Psoas muscle (tissue), 8 donors: ENCODE measurements around the gene GRM5. TPM values are rescaled to one million over a fixed set of nuclear protein-coding genes. Genes with fewer than 3 reads are reported as not detected.
"Not testable (repeated sequence)": the region's sequence is repeated elsewhere in the genome, so short reads cannot be mapped to it uniquely, and the experiment has no call there.

Experiments
- ATAC-seq, 4 donors: fragments of 200-7000 bp; cut with Tn5 transposase; one replicate each; pipeline ENCODE4 v1.9.1; 2020; ENCODE audit warnings: moderate library complexity in 3 of 4, mild to moderate bottlenecking in 2 of 4
- DNase-seq, 2 donors: peaks; one replicate each; pipeline ENCODE4 v3.0.0-alpha.2; 2020
- H3K27ac ChIP-seq: fragments of 200-600 bp; one replicate; pipeline ENCODE4 v1.8.0; 2022
- H3K27me3 ChIP-seq, 3 donors: fragments of 200-600 bp in 1 of 3; one replicate each; pipeline versions ENCODE4 v1.6.1 to v1.8.0; 2013 to 2022; ENCODE audit warnings: low read length in 2 of 3, mild to moderate bottlenecking in 2 of 3, moderate library complexity in 1 of 3; ENCODE audit not compliant: insufficient read depth in 3 of 3
- H3K36me3 ChIP-seq, 2 donors: fragments of 200-600 bp in 1 of 2; one replicate each; pipeline versions ENCODE4 v1.6.1 to v1.8.0; 2013 to 2022; ENCODE audit warnings: low read depth in 1 of 2, mild to moderate bottlenecking in 1 of 2, moderate library complexity in 1 of 2; ENCODE audit not compliant: insufficient read depth in 1 of 2
- H3K4me1 ChIP-seq: fragments of 200-600 bp; one replicate; pipeline ENCODE4 v1.8.0; 2022
- H3K4me3 ChIP-seq: fragments of 200-600 bp; one replicate; pipeline ENCODE4 v1.8.0; 2022; ENCODE audit warnings: mild to moderate bottlenecking
- H3K9me3 ChIP-seq: fragments of 200-600 bp; one replicate; pipeline ENCODE4 v1.8.0; 2022
- WGBS, 3 donors: extraction: QIAGEN DNeasy Blood & Tissue Kit; methylation state at CpG; one replicate each; pipeline versions ENCODE4 v1.1.6 to v1.1.7; 2013; 5-methylcytosine and 5-hydroxymethylcytosine counted together
- intact Hi-C, 2 donors: fragments of 100-400 bp; cut with DNase I; formaldehyde crosslinking; loops; one replicate each; pipeline versions ENCODE4 v1.11.0 to v1.14.2; 2022
- polyA plus RNA-seq, 3 donors: library from polyadenylated mRNA; stranded (reverse); fragments of 200-250 nt; gene quantifications; one replicate each; pipeline ENCODE4 v1.2.3, GENCODE V29; 2013
- total RNA-seq, 4 donors: library from RNA; stranded (reverse); fragmentation: NEBNext Ultra II Directional in 2 of 4; extraction: Animal tissue kit (Norgen Biotek cat#: 25700) in 2 of 4; gene quantifications; one replicate each; pipeline versions ENCODE4 v1.2.1 to v1.2.4, GENCODE V29; 2021 to 2023
- TF ChIP-seq, protein P1 (sequence below): fragments of 200-600 bp; IDR thresholded peaks from one replicate; pipeline ENCODE4 v1.8.0; 2022; ENCODE audit warnings: antibody characterized with exemption
- donor health status: healthy with polysubstance abuse.
- donor health status: DM: no; HTN: no; CAD: no; lungs with moderate emphysema.
- donor health status: Bipolar disorder and iron deficiency.
- donor health status: healthy.
- donor health status: DM: yes; HTN: yes; CAD: no.
- donor health status: DM: no; HTN: no; CAD: no.
- donor health status: DM: no; HTN: no; CAD: no.
- donor health status: DM: yes; HTN: yes; CAD: no.

The GRM5 gene
- total and polyA plus RNA-seq, 7 donors, result under 0.01 TPM; not detected in 6

- ATAC-seq (no peak), DNase-seq (no peak)
- no peaks in the 10 kb centered on the region for H3K9me3 ChIP-seq
- H3K27me3 ChIP-seq, result no peaks in the 10 kb centered on the region
- 27 to 40% (median 39%) methylated on average over 2 of the region's 2 CpGs for WGBS, 3 donors
- H3K27ac ChIP-seq, result no peak overlapping the region
- TF ChIP-seq, protein P1, sequence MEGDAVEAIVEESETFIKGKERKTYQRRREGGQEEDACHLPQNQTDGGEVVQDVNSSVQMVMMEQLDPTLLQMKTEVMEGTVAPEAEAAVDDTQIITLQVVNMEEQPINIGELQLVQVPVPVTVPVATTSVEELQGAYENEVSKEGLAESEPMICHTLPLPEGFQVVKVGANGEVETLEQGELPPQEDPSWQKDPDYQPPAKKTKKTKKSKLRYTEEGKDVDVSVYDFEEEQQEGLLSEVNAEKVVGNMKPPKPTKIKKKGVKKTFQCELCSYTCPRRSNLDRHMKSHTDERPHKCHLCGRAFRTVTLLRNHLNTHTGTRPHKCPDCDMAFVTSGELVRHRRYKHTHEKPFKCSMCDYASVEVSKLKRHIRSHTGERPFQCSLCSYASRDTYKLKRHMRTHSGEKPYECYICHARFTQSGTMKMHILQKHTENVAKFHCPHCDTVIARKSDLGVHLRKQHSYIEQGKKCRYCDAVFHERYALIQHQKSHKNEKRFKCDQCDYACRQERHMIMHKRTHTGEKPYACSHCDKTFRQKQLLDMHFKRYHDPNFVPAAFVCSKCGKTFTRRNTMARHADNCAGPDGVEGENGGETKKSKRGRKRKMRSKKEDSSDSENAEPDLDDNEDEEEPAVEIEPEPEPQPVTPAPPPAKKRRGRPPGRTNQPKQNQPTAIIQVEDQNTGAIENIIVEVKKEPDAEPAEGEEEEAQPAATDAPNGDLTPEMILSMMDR, result no peak
- intact Hi-C loops, result no loop called here
- H3K4me1 ChIP-seq, result no peaks in the 10 kb centered on the region
- no peaks in the 10 kb centered on the region for H3K36me3 ChIP-seq
- H3K4me3 ChIP-seq, result no peak overlapping the region
Observed at GRCh38 chr11:89021339-89021738, 44.4 kb downstream of the GRM5 start.

GRCh38 chr11:89019827-89020547 is 45.8 kb downstream of the GRM5 start:
- H3K4me3 ChIP-seq, H3K9me3 ChIP-seq, H3K27me3 ChIP-seq, DNase-seq, H3K4me1 ChIP-seq, H3K27ac ChIP-seq, H3K36me3 ChIP-seq, intact Hi-C loops, ATAC-seq: not testable (repeated sequence)

DNA sequence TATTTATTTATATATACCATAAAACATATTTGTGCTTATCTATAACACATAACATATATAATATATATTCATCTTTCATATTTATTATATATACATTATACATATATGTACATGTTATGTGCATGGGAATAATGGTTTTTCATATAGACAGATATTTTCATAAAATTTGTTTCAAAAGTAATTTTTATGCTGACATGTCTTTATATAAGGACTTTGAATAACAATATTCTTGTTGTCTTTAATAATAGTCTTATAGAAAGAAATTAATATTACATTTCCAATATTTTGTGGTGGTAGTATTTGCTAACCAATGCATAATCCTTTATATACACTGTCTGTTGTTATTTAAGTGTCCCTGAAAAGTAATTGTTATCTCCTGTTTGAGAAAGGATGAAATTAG is 49.6 kb downstream of the GRM5 start:
- ATAC-seq (no peak), DNase-seq (no peak)
- TF ChIP-seq, protein P1, result no peak
- H3K4me3 ChIP-seq, result no peak overlapping the region
- H3K4me1 ChIP-seq, result no peaks in the 10 kb centered on the region
- no peaks in the 10 kb centered on the region for H3K9me3 ChIP-seq
- H3K27ac ChIP-seq, result no peak overlapping the region
- intact Hi-C loops, result no loop called here
- H3K27me3 ChIP-seq, result no peaks in the 10 kb centered on the region
- H3K36me3 ChIP-seq, result no peaks in the 10 kb centered on the region

- Histone ChIP-seq H3K4me1 (no peaks in the 10 kb centered on the region), H3K27me3 (no peaks in the 10 kb centered on the region), H3K9me3 (no peaks in the 10 kb centered on the region), H3K36me3 (no peaks in the 10 kb centered on the region), H3K4me3 (no peak overlapping the region), H3K27ac (no peak overlapping the region)
- TF ChIP-seq, protein P1, result no peak
- DNase-seq, result no peak
- ATAC-seq, result no peak
- intact Hi-C loops, result no loop called here
- WGBS, 3 donors, result 0 to 50% (median 49%) methylated on average over 1 of the region's 1 CpG
Observed at GRCh38 chr11:89015614-89016013, 50.2 kb downstream of the GRM5 start.

DNA sequence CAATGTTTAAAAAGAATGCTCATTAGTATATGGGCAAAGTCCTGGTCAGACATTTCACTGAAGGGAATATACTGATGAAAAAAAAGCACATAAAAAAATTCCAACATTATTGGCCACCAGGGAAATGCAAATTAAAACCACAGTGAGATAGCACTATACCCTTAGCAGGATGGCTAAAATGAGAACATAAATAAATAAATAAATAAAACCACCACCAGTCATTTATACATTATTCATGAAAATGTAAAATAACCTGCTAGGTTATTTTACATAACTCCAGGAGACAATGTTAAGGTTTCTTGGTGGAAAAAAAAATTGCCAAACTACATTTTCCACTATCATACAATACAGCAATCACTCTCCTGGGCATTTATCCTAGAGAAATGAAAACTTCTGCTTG is 64.9 kb downstream of the GRM5 start:
- H3K4me3 ChIP-seq, H3K9me3 ChIP-seq, H3K27me3 ChIP-seq, H3K4me1 ChIP-seq, intact Hi-C loops, H3K36me3 ChIP-seq, ATAC-seq, DNase-seq, H3K27ac ChIP-seq: not testable (repeated sequence)

DNA sequence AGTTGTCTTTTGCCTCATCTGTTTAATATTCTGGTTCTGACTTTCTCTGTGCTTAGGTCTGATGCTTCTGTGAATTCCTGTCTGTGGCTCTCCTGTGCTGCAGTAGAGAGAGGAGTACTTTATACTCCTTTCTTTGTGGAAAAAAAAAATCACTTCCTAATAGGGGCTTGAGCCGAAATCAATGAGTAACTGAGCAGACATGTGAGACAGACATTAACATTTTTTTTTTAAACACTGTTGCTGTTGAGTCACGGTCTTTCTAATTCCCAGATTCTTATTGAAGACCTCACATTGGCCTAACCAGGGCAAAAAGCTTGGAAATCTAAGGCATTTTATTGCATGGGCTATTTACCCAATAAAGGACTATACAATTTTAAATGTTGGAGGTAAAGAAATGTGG is 86.1 kb downstream of the GRM5 start:
- WGBS, 3 donors, result 47 to 52% (median 52%) methylated on average over 2 of the region's 2 CpGs
- H3K9me3 ChIP-seq, result no peaks in the 10 kb centered on the region
- DNase-seq, result no peak

GRCh38 chr11:88978992-88979391 is 86.8 kb downstream of the GRM5 start:
- ATAC-seq, H3K4me1 ChIP-seq, H3K9me3 ChIP-seq, intact Hi-C loops, H3K27ac ChIP-seq, H3K4me3 ChIP-seq, DNase-seq, H3K36me3 ChIP-seq, H3K27me3 ChIP-seq: not testable (repeated sequence)
- WGBS, 3 donors, result 91 to 95% (median 92%) methylated on average over 3 of the region's 3 CpGs

More for the DNA sequence above, 86.1 kb downstream of the GRM5 start:
- Histone ChIP-seq H3K36me3 (no peaks in the 10 kb centered on the region), H3K27me3 (no peaks in the 10 kb centered on the region), H3K4me3 (no peak overlapping the region), H3K4me1 (no peaks in the 10 kb centered on the region), H3K27ac (no peak overlapping the region)
- no peak for ATAC-seq
- intact Hi-C loops, result no loop called here
- TF ChIP-seq, protein P1, result no peak

GRCh38 chr11:88975441-88975840 is 90.3 kb downstream of the GRM5 start:
- intact Hi-C loops, H3K27me3 ChIP-seq, H3K36me3 ChIP-seq, H3K4me3 ChIP-seq, H3K4me1 ChIP-seq, DNase-seq, ATAC-seq, H3K27ac ChIP-seq, H3K9me3 ChIP-seq: not testable (repeated sequence)
